Thyroid gland (tissue), 4 donors: ENCODE data around the gene TSPAN5. TPM values are rescaled to one million over a fixed set of nuclear protein-coding genes. Genes with fewer than 3 reads are reported as not detected.
A peak's percentile ranks its signal among the peaks of the same experiment; 100 is the strongest.

Experiments
- DNase-seq, 2 donors: peaks; one replicate each; pipeline ENCODE4 v3.0.0-alpha.2; 2019
- H3K27ac ChIP-seq, 3 donors: fragments of 200-600 bp; sonication (generic); 1 replicate in 2 of 3; 2 replicates in 1 of 3; pipeline ENCODE4 v1.5.1; 2016 to 2019; ENCODE audit warnings: mild to moderate bottlenecking in 1 of 3, moderate library complexity in 1 of 3
- H3K27me3 ChIP-seq: fragments of 200-600 bp; sonication (generic); one replicate; pipeline ENCODE4 v1.5.1; 2019
- H3K36me3 ChIP-seq, 2 donors: fragments of 200-600 bp; sonication (generic); one replicate each; pipeline ENCODE4 v1.5.1; 2016 to 2019
- H3K4me1 ChIP-seq, 2 donors: fragments of 200-600 bp; sonication (generic); one replicate each; pipeline ENCODE4 v1.5.1; 2017 to 2019
- H3K4me3 ChIP-seq, 3 donors: fragments of 200-600 bp; sonication (generic); replicated peaks in 1 of 3; 1 replicate in 2 of 3; 2 replicates in 1 of 3; pipeline ENCODE4 v1.5.1; 2016; ENCODE audit warnings: mild to moderate bottlenecking in 1 of 3
- H3K9me3 ChIP-seq: fragments of 200-600 bp; sonication (generic); one replicate; pipeline ENCODE4 v1.5.1; 2017
- POLR2A ChIP-seq, 2 donors: fragments of 450-650 bp; IDR thresholded peaks; one replicate each; pipeline ENCODE4 v1.6.1; 2017; ENCODE audit warnings: antibody characterized with exemption in 2 of 2, mild to moderate bottlenecking in 2 of 2, moderate library complexity in 1 of 2
- WGBS, 2 donors: methylation state at CpG; one replicate each; pipeline ENCODE4 v1.1.5; 2017; 5-methylcytosine and 5-hydroxymethylcytosine counted together
- intact Hi-C: fragments of 100-400 bp; cut with DNase I; formaldehyde crosslinking; loops from one replicate; pipeline ENCODE4 v1.15.1; 2023
- total RNA-seq, 4 donors: library from RNA; depleted of rRNA; stranded (reverse); fragments of >200 nt; gene quantifications; one replicate each; pipeline ENCODE4 v1.2.3, GENCODE V29; 2016
- TF ChIP-seq, protein P1 (sequence below), 6 experiments: fragments of 200-600 bp in 3 of 6; fragments of 450-650 bp in 3 of 6; sonication (generic) in 3 of 6; IDR thresholded peaks; one replicate each; pipeline ENCODE4 v1.5.1; 2016 to 2019; ENCODE audit warnings: antibody characterized with exemption in 6 of 6, mild to moderate bottlenecking in 2 of 6, inconsistent platforms in 1 of 6, moderate library complexity in 1 of 6

The TSPAN5 gene
- total RNA-seq, 4 donors from 2014 or later: 26.4 to 48.0 (median 29.1) TPM

DNA sequence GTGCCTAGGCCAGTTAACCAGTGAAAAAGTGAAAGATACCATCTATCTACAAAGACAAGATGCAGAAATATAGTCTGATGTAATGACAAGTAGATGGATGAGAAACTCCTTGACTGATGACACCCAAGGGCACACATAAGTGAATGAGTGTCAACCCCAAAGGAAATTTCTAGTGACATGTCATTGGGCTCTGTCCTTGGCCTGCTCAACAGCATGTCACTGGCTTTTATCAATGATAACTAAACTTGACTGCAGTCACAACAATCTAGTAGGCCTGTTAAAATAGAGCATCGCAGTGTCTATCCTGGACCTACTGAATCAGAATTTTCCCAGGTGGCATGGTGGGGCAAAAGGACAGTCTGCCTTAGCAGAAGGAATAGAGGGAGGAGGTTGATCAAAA lies 155.8 kb downstream of the TSPAN5 start:
- DNase-seq: no peak
- no peaks in the 10 kb centered on the region for H3K36me3 ChIP-seq
- WGBS, 2 donors: 78 to 100% methylated on average over 1 of the region's 1 CpG
- H3K27me3 ChIP-seq: no peaks in the 10 kb centered on the region
- H3K4me3 ChIP-seq: no peak overlapping the region
- intact Hi-C loops: no loop called here
- peak overlapping the region in 1 of 3 donors; percentile 15 for H3K27ac ChIP-seq
- TF ChIP-seq, protein P1, sequence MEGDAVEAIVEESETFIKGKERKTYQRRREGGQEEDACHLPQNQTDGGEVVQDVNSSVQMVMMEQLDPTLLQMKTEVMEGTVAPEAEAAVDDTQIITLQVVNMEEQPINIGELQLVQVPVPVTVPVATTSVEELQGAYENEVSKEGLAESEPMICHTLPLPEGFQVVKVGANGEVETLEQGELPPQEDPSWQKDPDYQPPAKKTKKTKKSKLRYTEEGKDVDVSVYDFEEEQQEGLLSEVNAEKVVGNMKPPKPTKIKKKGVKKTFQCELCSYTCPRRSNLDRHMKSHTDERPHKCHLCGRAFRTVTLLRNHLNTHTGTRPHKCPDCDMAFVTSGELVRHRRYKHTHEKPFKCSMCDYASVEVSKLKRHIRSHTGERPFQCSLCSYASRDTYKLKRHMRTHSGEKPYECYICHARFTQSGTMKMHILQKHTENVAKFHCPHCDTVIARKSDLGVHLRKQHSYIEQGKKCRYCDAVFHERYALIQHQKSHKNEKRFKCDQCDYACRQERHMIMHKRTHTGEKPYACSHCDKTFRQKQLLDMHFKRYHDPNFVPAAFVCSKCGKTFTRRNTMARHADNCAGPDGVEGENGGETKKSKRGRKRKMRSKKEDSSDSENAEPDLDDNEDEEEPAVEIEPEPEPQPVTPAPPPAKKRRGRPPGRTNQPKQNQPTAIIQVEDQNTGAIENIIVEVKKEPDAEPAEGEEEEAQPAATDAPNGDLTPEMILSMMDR (IDR thresholded peaks at IDR 0.05): no peak
- TF ChIP-seq POLR2A (IDR thresholded peaks at IDR 0.05): no peak
- H3K9me3 ChIP-seq: no peaks in the 10 kb centered on the region
- peaks cover 39 to 44% of the 10 kb centered on the region in 2 donors for H3K4me1 ChIP-seq

DNA sequence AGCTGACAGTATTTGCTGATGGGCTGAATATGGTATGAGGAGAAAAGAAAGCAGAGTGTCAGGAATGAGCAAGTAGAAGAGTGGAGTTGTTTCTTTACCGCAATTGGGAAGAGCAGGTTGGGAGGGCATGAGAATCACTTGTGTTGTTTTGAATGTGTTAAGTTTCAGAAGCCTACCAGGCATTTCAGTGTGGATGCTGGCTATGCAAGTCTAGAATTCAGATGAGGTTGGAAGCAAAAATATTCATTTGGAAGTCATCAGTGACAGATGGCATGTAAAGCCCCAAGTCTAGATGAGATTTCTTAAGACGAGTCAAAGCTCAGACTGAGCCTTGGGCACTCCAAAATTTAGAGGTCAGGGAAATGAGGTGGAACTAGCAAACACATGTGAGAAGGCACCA lies 156.4 kb downstream of the TSPAN5 start:
- WGBS, 2 donors: 86 to 96% methylated on average over 2 of the region's 2 CpGs
- no peak overlapping the region for H3K4me3 ChIP-seq
- H3K27me3 ChIP-seq: no peaks in the 10 kb centered on the region
- DNase-seq: no peak
- peaks cover 45 to 50% of the 10 kb centered on the region in 2 donors for H3K4me1 ChIP-seq
- H3K9me3 ChIP-seq: no peaks in the 10 kb centered on the region
- TF ChIP-seq POLR2A (IDR thresholded peaks at IDR 0.05): no peak
- TF ChIP-seq, protein P1 (IDR thresholded peaks at IDR 0.05): no peak
- no peaks in the 10 kb centered on the region for H3K36me3 ChIP-seq
- intact Hi-C loops: no loop called here
- no peak overlapping the region for H3K27ac ChIP-seq

DNA sequence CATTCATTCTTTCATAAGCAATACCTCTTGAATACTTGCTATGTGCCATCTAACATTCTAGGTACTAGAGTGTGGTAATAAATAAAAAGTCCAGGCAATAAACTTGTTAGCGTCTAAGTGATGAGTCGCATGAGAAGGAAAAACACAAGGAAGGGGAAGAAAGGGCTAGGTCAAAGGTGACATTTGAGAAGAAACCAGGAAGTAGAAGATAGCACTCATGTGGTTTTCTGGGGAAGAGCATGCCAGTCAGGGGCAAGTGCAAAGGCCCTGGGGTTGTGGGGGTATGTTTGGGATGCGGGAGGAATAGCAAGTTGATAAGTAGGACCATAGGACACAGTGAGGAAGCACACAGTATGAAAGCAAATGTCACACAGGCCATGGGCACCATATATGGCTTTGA lies 157.0 kb downstream of the TSPAN5 start:
- 95 to 97% methylated on average over 3 of the region's 3 CpGs for WGBS, 2 donors
- no peak for TF ChIP-seq POLR2A (IDR thresholded peaks at IDR 0.05)
- TF ChIP-seq, protein P1 (IDR thresholded peaks at IDR 0.05): no peak
- H3K4me1 ChIP-seq: peaks cover 52 to 57% of the 10 kb centered on the region in 2 donors
- intact Hi-C loops: no loop called here
- no peak for DNase-seq
- H3K27ac ChIP-seq: no peak overlapping the region
- no peaks in the 10 kb centered on the region for H3K36me3 ChIP-seq
- no peaks in the 10 kb centered on the region for H3K9me3 ChIP-seq
- no peak overlapping the region for H3K4me3 ChIP-seq
- H3K27me3 ChIP-seq: no peaks in the 10 kb centered on the region

DNA sequence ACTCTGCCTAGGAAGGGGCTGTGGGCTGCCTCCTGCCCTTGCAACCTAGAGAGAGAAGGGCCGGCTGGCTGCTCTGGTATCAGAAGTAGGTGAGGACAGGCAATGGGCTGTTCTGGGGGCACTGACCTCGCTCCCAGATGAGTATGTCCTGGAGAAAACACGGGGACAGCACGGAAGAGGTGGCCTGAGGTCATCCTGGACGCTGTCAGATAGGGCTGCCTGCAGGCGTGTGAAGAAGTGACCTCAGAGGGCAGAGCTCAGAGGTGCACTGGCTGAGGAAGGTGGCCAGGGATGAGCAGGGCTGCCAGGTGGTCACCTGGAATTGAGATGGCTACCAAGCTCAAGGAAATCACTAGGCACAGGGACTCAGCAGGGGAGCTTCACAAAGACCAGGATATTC lies 159.6 kb downstream of the TSPAN5 start:
- Histone ChIP-seq H3K36me3 (no peaks in the 10 kb centered on the region), H3K27me3 (no peaks in the 10 kb centered on the region), H3K27ac (peak overlapping the region; percentile 75 to 88 (median 87)), H3K4me3 (no peak overlapping the region), H3K9me3 (no peaks in the 10 kb centered on the region), H3K4me1 (peaks cover 55 to 56% of the 10 kb centered on the region in 2 donors)
- no peak for TF ChIP-seq POLR2A (IDR thresholded peaks at IDR 0.05)
- TF ChIP-seq, protein P1 (IDR thresholded peaks at IDR 0.05): no peak
- intact Hi-C loops: no loop called here
- 74 to 83% methylated on average over 6 of the region's 6 CpGs for WGBS, 2 donors
- DNase-seq: no peak

DNA sequence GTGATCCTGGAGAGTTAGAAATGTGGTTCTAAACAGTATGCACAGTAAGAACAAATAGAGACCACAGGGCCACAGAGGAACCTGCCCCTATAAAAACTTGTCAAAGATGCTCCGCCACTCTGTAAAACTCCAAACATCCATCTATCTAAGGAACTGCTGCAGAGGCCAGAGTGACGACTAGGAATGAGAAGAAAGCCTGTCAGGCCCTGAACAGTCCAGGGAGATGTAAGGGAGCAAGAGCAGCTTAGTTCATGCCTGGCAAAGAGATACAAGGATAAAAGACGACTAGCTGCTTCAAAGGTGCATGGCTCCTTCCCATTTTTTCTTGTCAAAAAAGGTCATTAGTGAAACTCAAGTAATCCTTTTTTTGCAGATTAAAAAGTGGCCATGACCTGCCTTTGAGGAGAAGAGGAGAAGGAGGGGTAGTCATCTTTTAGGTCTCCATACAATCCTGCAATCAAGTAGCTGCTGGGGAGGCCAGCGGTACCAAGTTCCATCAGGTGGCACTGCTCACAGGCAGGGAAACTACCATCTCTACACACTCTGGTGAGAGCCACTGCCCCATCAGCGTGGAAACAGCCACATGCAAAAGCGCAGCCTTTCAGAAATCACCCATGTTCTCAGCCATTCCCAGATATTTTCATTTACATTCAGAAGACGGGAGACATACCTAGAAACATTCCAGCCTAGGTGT lies 162.1 kb downstream of the TSPAN5 start:
- H3K27me3 ChIP-seq: no peaks in the 10 kb centered on the region
- H3K9me3 ChIP-seq: no peaks in the 10 kb centered on the region
- H3K36me3 ChIP-seq: no peaks in the 10 kb centered on the region
- intact Hi-C loops: no loop called here
- peak; percentile 27 to 32 for DNase-seq
- H3K4me3 ChIP-seq: no peak overlapping the region
- H3K27ac ChIP-seq: peak overlapping the region; percentile 75 to 88 (median 87)
- TF ChIP-seq POLR2A (IDR thresholded peaks at IDR 0.05): no peak
- TF ChIP-seq, protein P1 (IDR thresholded peaks at IDR 0.05): no peak
- peaks cover 74 to 75% of the 10 kb centered on the region in 2 donors for H3K4me1 ChIP-seq
- WGBS, 2 donors: 80% methylated on average over 7 of the region's 7 CpGs
